K562 (cell line): ENCODE measurements around the gene DNAH8. TPM values are rescaled to one million over a fixed set of nuclear protein-coding genes. Genes with fewer than 3 reads are reported as not detected.

Experiments
- ATAC-seq: fragments of 200-7000 bp; cut with Tn5 transposase; 3 replicates; pipeline ENCODE4 v1.9.1; 2020; ENCODE audit warnings: moderate library complexity
- BruUV-seq: library from RNA; stranded (reverse); fragments of 400-500 nt; replicated peaks from 2 replicates; lab custom pipeline; 2021; lab: Mats Ljungman, UMichigan
- CTCF ChIA-PET: fragments of 300-600 bp; formaldehyde crosslinking; extraction: SDS; loops from one replicate; lab custom pipeline; 2021; ENCODE audit warnings: low intra/inter-chr PET ratio; lab: Yijun Ruan, JAX
- POLR2A ChIA-PET: fragments of 300-600, 350-650 bp; sonication (Branson Sonifier 250); formaldehyde crosslinking; extraction: SDS; loops from one replicate; lab custom pipeline; 2021; ENCODE audit warnings: antibody characterized with exemption, inconsistent platforms; lab: Yijun Ruan, JAX
- DNase-seq, 4 experiments: peaks; one replicate each; pipeline versions ENCODE4 v3.0.0 to v3.0.0-alpha.2; 2011 to 2018; ENCODE audit warnings: low spot score in 3 of 4, mixed read lengths in 3 of 4; ENCODE audit errors: extremely low read depth in 1 of 4
- FAIRE-seq: peaks from 2 replicates; lab custom pipeline; 2011; peaks lifted over from hg19 to GRCh38; lab: Jason Lieb, UNC
- H2AFZ ChIP-seq: 2 replicates; pipeline ENCODE4 v1.6.0; 2011; ENCODE audit warnings: low read depth, low read length, control low read depth, inconsistent platforms
- H3K27ac ChIP-seq: fragments of 200-600 bp; 3 replicates; pipeline ENCODE4 v1.8.0; 2011; ENCODE audit warnings: low read depth, mild to moderate bottlenecking, control low read depth, inconsistent platforms, low read length, moderate library complexity, mixed read lengths; ENCODE audit errors: extremely low read depth
- H3K27me3 ChIP-seq, 2 experiments: fragments of 300-600 bp in 1 of 2; 2 replicates in 1 of 2; 3 replicates in 1 of 2; pipeline versions ENCODE4 v1.6.0 to v1.8.0; 2011; ENCODE audit warnings: inconsistent platforms in 2 of 2, low read length in 2 of 2, mild to moderate bottlenecking in 1 of 2, mixed read lengths in 1 of 2, moderate library complexity in 1 of 2; ENCODE audit not compliant: control insufficient read depth in 2 of 2, insufficient read depth in 2 of 2
- H3K36me3 ChIP-seq: fragments of 300-600 bp; 3 replicates; pipeline ENCODE4 v1.8.0; 2011; ENCODE audit warnings: mild to moderate bottlenecking, low read length, inconsistent platforms; ENCODE audit not compliant: control insufficient read depth, insufficient read depth
- H3K4me1 ChIP-seq, 2 experiments: fragments of 200-600 bp in 1 of 2; replicated peaks in 1 of 2; 2 replicates in 1 of 2; 3 replicates in 1 of 2; pipeline versions ENCODE4 v1.5.1 to v1.8.0; 2011; ENCODE audit warnings: inconsistent platforms in 2 of 2, low read length in 2 of 2, mild to moderate bottlenecking in 1 of 2, mixed read lengths in 1 of 2, moderate library complexity in 1 of 2; ENCODE audit not compliant: control insufficient read depth in 2 of 2, insufficient read depth in 2 of 2
- H3K4me2 ChIP-seq: 2 replicates; pipeline ENCODE4 v1.6.1; 2011; ENCODE audit warnings: low read length, control low read depth, inconsistent platforms, mixed read lengths; ENCODE audit not compliant: insufficient read depth
- H3K4me3 ChIP-seq: fragments of 200-600 bp; sonication (generic), shearing (Covaris generic); 2 replicates; pipeline ENCODE4 v1.5.1; 2016; ENCODE audit warnings: control low read depth, inconsistent platforms
- H3K79me2 ChIP-seq: fragments of 200-600 bp; 3 replicates; pipeline ENCODE4 v1.8.0; 2011; ENCODE audit warnings: low read length, inconsistent platforms; ENCODE audit not compliant: control insufficient read depth, insufficient read depth
- H3K9ac ChIP-seq, 2 experiments: 2 replicates each; pipeline versions ENCODE4 v1.6.0 to v1.6.1; 2011; ENCODE audit warnings: low read depth in 2 of 2, low read length in 2 of 2, control low read depth in 1 of 2, inconsistent platforms in 1 of 2, mild to moderate bottlenecking in 1 of 2, mixed read lengths in 1 of 2; ENCODE audit not compliant: insufficient read depth in 1 of 2
- H3K9me1 ChIP-seq: one replicate; pipeline ENCODE4 v1.6.0; 2011; ENCODE audit warnings: inconsistent platforms, mild to moderate bottlenecking, low read length, moderate library complexity; ENCODE audit not compliant: control insufficient read depth, insufficient read depth
- H3K9me3 ChIP-seq: replicated peaks from 2 replicates; pipeline ENCODE4 v1.5.1; 2011; ENCODE audit warnings: low read depth, low read length, inconsistent platforms; ENCODE audit not compliant: control insufficient read depth, insufficient read depth
- H4K20me1 ChIP-seq: replicated peaks from 2 replicates; pipeline ENCODE4 v1.6.1; 2011; ENCODE audit warnings: low read length, inconsistent platforms, mixed read lengths; ENCODE audit not compliant: control insufficient read depth, insufficient read depth
- BDP1 ChIP-seq: IDR thresholded peaks from 3 replicates; pipeline ENCODE4 v1.6.1; 2011; ENCODE audit not compliant: insufficient read length, insufficient read depth
- EGR1 ChIP-seq: fragments of 450-650 bp; conservative IDR thresholded peaks from 2 replicates; pipeline ENCODE4 v1.6.1; 2017; ENCODE audit warnings: mild to moderate bottlenecking
- ELF1 ChIP-seq: fragments of 200-800 bp; sonication (Bioruptor generic); IDR thresholded peaks from 2 replicates; pipeline ENCODE4 v1.6.1; 2016; ENCODE audit warnings: missing genetic modification characterization, missing compliant biosample characterization
- FIP1L1 ChIP-seq: fragments of 200-400 bp; formaldehyde crosslinking; IDR thresholded peaks from 2 replicates; pipeline ENCODE4 v1.6.1; 2018; ENCODE audit warnings: mild to moderate bottlenecking, low read depth, low read length; ENCODE audit not compliant: poor library complexity, severe bottlenecking
- HDAC6 ChIP-seq: IDR thresholded peaks from 2 replicates; pipeline ENCODE4 v1.6.1; 2012; ENCODE audit warnings: low read depth, mild to moderate bottlenecking, control low read depth, inconsistent platforms, low read length, moderate library complexity
- HNRNPLL ChIP-seq: fragments of 200-400 bp; formaldehyde crosslinking; IDR thresholded peaks from 2 replicates; pipeline ENCODE4 v1.6.1; 2017; ENCODE audit warnings: low read length, low read depth, mild to moderate bottlenecking; ENCODE audit not compliant: poor library complexity, severe bottlenecking
- LARP7 ChIP-seq: fragments of 450-650 bp; IDR thresholded peaks from 2 replicates; pipeline ENCODE4 v1.6.1; 2016
- NCOA6 ChIP-seq: fragments of 450-650 bp; IDR thresholded peaks from 2 replicates; pipeline ENCODE4 v1.6.1; 2017; ENCODE audit warnings: mild to moderate bottlenecking
- POLR2B ChIP-seq: fragments of 450-650 bp; IDR thresholded peaks from 2 replicates; pipeline ENCODE4 v1.6.1; 2018; ENCODE audit warnings: low read depth; ENCODE audit not compliant: partially characterized antibody
- RBM25 ChIP-seq: fragments of 200-400 bp; formaldehyde crosslinking; IDR thresholded peaks from 2 replicates; pipeline ENCODE4 v1.6.1; 2018; ENCODE audit warnings: low read length, low read depth, moderate library complexity; ENCODE audit not compliant: severe bottlenecking
- RBM39 ChIP-seq: fragments of 200-400 bp; formaldehyde crosslinking; optimal IDR thresholded peaks from 2 replicates; pipeline ENCODE3; 2018; ENCODE audit warnings: low read depth, low read length
- SMARCB1 ChIP-seq: IDR thresholded peaks from 2 replicates; pipeline ENCODE4 v1.6.1; 2011; ENCODE audit warnings: improper control_type of control experiment, low read depth; ENCODE audit not compliant: insufficient read length
- SPI1 ChIP-seq: IDR thresholded peaks from 2 replicates; pipeline ENCODE4 v1.6.1; 2011; ENCODE audit warnings: low read depth, low read length, control low read depth, borderline replicate concordance
- TCF3 ChIP-seq: sonication (generic); formaldehyde crosslinking; IDR thresholded peaks from 2 replicates; pipeline ENCODE4 v1.4.0; 2020; ENCODE audit warnings: mild to moderate bottlenecking, missing genetic modification reagents
- ZBTB1 ChIP-seq: sonication (generic); formaldehyde crosslinking; IDR thresholded peaks from 2 replicates; pipeline ENCODE4 v1.8.1; 2023; ENCODE audit warnings: missing genetic modification reagents, low read depth, mild to moderate bottlenecking, borderline replicate concordance
- ZNF134 ChIP-seq: fragments of 250-450 bp; sonication (Bioruptor Pico); conservative IDR thresholded peaks from 2 replicates; pipeline ENCODE4 v1.4.0; 2020
- ZNF197 ChIP-seq: fragments of 200-800 bp; sonication (Bioruptor generic); IDR thresholded peaks from 2 replicates; pipeline ENCODE4 v1.6.1; 2016; ENCODE audit warnings: low read depth, missing genetic modification characterization, missing compliant biosample characterization
- WGBS: fragments of 100-300 bp; shearing (Covaris generic); methylation state at CpG from one replicate; pipeline ENCODE4 v1.1.6; 2016; ENCODE audit warnings: low coverage, mixed read lengths; ENCODE audit not compliant: insufficient coverage; ENCODE audit errors: missing lambda C conversion rate; 5-methylcytosine and 5-hydroxymethylcytosine counted together
- in situ Hi-C: fragments of 300-500 bp; cut with MboI; formaldehyde crosslinking; loops from 4 replicates; pipeline ENCODE4 v1.15.0; 2018; ENCODE audit warnings: inconsistent platforms, mixed read lengths
- intact Hi-C: fragments of 100-400 bp; cut with micrococcal nuclease; formaldehyde crosslinking; loops from 2 replicates; pipeline ENCODE4 v1.14.2; 2022
- polyA plus RNA-seq, 8 experiments: library from polyadenylated mRNA; depleted of rRNA in 4 of 8; stranded (reverse) in 5 of 8; unstranded in 3 of 8; fragments of >200 nt; fragmentation: Nextera tagmentation in 2 of 8; fragmentation: Illumina TruSeq in 1 of 8; extraction: Ambion mirVana in 2 of 8; extraction: Trizol in 1 of 8; gene quantifications; 2 replicates each; pipeline versions ENCODE4 v1.2.1 to v1.2.3, GENCODE V29; 2011 to 2014; ENCODE audit warnings: inconsistent platforms in 1 of 8, missing spikeins in 1 of 8
- total RNA-seq, 7 experiments: library from RNA; depleted of rRNA in 6 of 7; stranded (reverse); fragments of >200 nt in 6 of 7; fragmentation: Illumina TruSeq in 2 of 7; extraction: Trizol in 2 of 7; gene quantifications; 2 replicates each; pipeline versions ENCODE4 v1.2.1 to v1.2.3, GENCODE V29; 2011 to 2021; ENCODE audit warnings: low replicate concordance in 1 of 7
- TF ChIP-seq, protein P1 (sequence below): fragments of 250-450 bp; sonication (Bioruptor Pico); IDR thresholded peaks from 2 replicates; pipeline ENCODE4 v1.4.0; 2020; ENCODE audit warnings: mild to moderate bottlenecking, moderate library complexity, borderline replicate concordance
- TF ChIP-seq, protein P2 (sequence below): fragments of 250-450 bp; sonication (Bioruptor Pico); IDR thresholded peaks from 2 replicates; pipeline ENCODE4 v1.8.0; 2022; ENCODE audit warnings: inconsistent platforms, mild to moderate bottlenecking, moderate library complexity, borderline replicate concordance
- TF ChIP-seq, protein P3 (sequence below): fragments of 450-650 bp; IDR thresholded peaks from 2 replicates; pipeline ENCODE4 v1.6.1; 2018; ENCODE audit warnings: mild to moderate bottlenecking, low read depth; ENCODE audit not compliant: partially characterized antibody

DNAH8 gene
- total and polyA plus RNA-seq, 9 of the 15 experiments (the other 6 are each of a cell fraction or from before 2014, with no cell fraction given), result 1.2 to 4.2 (median 2.9) TPM

DNA sequence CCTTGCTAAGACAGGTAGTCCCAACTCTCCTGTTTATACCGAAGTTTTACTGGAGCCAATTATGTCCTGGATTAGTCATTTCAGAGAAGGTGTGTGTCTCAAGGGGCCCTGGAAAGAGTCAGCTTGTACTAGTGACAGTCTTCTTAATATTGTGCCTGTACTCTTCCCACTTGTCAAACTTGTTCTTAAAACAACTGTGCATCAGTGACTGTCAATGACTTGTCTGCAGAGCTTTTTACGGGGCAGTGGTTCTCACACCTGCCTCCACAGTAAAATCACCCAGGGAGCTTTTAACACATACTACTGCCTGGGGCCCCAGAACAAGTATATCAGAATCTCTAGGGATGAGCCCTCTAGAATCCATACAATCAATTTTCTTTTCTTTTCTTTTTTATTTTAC lies 305.0 kb downstream of the DNAH8 start:
- Histone ChIP-seq H3K27ac (no peak overlapping the region), H3K9me3 (0 out of 2 replicates have a peak, but pooled peaks cover 2% of the 10 kb centered on the region), H3K27me3 (peaks cover 24 to 38% of the 10 kb centered on the region in 2 experiments), H3K9me1 (no peaks in the 10 kb centered on the region), H3K4me3 (no peak overlapping the region), H3K4me1 (no peaks in the 10 kb centered on the region), H3K36me3 (no peaks in the 10 kb centered on the region), H2AFZ (no peak overlapping the region), H3K79me2 (no peaks in the 10 kb centered on the region), H3K9ac (no peak overlapping the region), H3K4me2 (no peak overlapping the region), H4K20me1 (no peaks in the 10 kb centered on the region)
- TF ChIP-seq SMARCB1 (no peak), ZNF134 (no peak), RBM39 (no peak), LARP7 (no peak), NCOA6 (no peak), HDAC6 (no peak), HNRNPLL (no peak), TCF3 (CRISPR knock-in tag) (no peak), FIP1L1 (no peak), BDP1 (no peak), ZBTB1 (CRISPR knock-in tag) (no peak), ELF1 (tag) (no peak), POLR2B (no peak), EGR1 (no peak), RBM25 (no peak), ZNF197 (CRISPR knock-in tag) (no peak), SPI1 (no peak)
- TF ChIP-seq, protein P1, sequence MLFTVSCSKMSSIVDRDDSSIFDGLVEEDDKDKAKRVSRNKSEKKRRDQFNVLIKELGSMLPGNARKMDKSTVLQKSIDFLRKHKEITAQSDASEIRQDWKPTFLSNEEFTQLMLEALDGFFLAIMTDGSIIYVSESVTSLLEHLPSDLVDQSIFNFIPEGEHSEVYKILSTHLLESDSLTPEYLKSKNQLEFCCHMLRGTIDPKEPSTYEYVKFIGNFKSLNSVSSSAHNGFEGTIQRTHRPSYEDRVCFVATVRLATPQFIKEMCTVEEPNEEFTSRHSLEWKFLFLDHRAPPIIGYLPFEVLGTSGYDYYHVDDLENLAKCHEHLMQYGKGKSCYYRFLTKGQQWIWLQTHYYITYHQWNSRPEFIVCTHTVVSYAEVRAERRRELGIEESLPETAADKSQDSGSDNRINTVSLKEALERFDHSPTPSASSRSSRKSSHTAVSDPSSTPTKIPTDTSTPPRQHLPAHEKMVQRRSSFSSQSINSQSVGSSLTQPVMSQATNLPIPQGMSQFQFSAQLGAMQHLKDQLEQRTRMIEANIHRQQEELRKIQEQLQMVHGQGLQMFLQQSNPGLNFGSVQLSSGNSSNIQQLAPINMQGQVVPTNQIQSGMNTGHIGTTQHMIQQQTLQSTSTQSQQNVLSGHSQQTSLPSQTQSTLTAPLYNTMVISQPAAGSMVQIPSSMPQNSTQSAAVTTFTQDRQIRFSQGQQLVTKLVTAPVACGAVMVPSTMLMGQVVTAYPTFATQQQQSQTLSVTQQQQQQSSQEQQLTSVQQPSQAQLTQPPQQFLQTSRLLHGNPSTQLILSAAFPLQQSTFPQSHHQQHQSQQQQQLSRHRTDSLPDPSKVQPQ, result no peak
- TF ChIP-seq, protein P2, sequence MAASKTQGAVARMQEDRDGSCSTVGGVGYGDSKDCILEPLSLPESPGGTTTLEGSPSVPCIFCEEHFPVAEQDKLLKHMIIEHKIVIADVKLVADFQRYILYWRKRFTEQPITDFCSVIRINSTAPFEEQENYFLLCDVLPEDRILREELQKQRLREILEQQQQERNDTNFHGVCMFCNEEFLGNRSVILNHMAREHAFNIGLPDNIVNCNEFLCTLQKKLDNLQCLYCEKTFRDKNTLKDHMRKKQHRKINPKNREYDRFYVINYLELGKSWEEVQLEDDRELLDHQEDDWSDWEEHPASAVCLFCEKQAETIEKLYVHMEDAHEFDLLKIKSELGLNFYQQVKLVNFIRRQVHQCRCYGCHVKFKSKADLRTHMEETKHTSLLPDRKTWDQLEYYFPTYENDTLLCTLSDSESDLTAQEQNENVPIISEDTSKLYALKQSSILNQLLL (CRISPR knock-in tag), result no peak
- TF ChIP-seq, protein P3, sequence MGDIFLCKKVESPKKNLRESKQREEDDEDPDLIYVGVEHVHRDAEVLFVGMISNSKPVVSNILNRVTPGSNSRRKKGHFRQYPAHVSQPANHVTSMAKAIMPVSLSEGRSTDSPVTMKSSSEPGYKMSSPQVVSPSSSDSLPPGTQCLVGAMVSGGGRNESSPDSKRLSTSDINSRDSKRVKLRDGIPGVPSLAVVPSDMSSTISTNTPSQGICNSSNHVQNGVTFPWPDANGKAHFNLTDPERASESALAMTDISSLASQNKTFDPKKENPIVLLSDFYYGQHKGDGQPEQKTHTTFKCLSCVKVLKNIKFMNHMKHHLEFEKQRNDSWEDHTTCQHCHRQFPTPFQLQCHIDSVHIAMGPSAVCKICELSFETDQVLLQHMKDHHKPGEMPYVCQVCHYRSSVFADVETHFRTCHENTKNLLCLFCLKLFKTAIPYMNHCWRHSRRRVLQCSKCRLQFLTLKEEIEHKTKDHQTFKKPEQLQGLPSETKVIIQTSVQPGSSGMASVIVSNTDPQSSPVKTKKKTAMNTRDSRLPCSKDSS, result no peak
- intact Hi-C loops (no loop called here), in situ Hi-C loops (no loop called here)
- BruUV-seq, result no TSS peak
- CTCF ChIA-PET, result no interaction called here
- 0% methylated on average over 2 of the region's 2 CpGs for WGBS
- FAIRE-seq (no peak), ATAC-seq (no peak), DNase-seq (no peak)
- POLR2A ChIA-PET, result no interaction called here
